NK-92 treated with Interleukin-12 subunit alpha and Interleukin-12 subunit beta, amount 100 ng/mL, for 24 hours (cell line): ENCODE measurements around the gene DNAI2.
"Not testable (repeated sequence)": the region's sequence is repeated elsewhere in the genome, so short reads cannot be mapped to it uniquely, and the experiment has no call there.

Experiments
- DNase-seq: peaks from one replicate; lab custom pipeline; 2025; lab: John Stamatoyannopoulos, UW

The DNAI2 gene

DNA sequence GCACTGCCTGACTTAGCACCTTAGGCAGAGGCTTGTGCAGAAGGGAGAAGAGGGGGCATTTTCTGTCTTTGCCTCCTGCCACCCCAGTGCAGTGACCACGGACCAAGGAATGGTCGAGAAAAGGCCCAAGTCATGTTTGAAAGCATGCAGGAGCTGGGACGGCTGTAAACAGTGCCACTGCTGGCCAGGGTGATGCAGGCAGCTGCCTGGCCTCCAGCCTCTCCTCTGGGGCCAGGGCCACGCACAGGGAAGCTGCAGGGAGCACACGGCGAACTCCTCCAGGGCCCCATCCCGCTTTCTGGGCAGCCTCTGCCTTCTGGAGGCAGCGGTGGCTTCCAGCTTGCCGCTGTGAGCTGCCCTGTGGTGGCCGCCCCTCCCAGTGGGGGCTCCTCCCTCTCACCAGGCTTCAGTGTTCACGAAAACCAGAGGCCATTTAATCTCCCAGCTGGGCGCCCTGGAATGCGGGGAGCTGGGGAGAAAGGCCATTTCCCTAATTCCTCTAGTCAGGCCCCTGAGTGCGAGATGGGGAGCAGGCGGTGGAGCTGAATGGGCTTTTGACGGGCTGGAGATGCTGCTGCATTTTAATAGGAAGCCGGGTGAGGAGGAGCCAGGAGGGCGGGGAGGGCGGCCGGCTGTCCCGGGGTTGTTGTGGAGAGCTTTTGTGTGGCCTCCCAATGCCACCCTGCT is 28.7 kb upstream of the DNAI2 start:
- DNase-seq: no peak

- no peak for DNase-seq
Observed at GRCh38 chr17:74245871-74246270, 28.2 kb upstream of the DNAI2 start.

DNA sequence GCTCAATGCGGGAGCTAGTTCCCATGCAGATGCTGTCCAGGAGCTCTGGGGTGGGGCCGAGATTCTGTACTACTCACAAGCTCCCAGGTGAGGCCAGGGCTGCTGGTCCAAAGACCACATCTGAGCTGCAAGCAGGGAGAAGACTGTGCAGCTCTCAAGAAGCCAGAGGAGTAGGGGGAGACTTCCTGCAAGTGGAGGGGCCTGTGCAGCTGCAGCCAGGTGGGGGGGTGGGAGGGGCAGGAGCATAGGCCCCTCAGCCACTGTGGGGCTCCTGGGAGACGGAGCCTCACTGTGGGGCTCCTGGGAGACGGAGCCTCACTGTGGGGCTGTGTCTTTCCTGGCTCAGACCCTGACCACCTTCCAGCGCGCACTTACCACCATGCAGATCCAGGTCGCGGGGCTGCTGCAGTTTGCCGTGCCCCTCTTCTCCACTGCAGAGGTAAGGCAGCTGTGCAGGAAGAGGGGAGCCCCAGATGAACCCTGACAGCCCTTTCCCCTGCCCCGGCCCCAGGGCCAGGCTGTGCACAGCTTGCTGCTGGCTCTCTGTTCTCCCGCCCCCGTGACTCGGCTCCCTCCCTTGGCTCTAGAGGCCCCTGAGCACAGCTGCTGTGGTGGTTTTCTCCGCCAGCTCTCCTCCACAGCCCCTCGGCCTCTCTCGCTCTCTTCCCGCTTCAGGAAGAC is 24.3 kb upstream of the DNAI2 start:
- DNase-seq: no peak

- DNase-seq: no peak
Observed at GRCh38 chr17:74250324-74250995, 23.6 kb upstream of the DNAI2 start.

DNA sequence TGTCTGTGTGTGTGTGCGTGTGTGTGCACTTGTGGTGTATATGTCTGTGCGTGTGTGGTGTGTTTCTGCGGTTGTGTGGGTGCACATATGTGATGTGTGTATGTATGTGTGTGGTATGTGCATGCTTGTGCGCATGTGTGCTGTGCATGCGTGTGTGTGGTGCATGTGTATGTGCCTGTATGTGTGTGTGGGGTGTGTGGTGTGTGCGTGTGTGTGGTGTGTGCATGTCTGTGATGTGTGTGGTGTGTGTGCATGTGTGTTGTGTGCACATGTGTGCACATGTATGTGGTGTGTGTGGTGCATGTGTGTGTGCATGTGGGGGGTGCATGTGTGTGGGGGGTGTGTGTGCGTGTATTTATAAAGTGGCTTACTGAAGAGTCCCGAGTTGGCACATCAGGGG is 23.0 kb upstream of the DNAI2 start:
- DNase-seq: no peak

- DNase-seq: no peak
Observed at GRCh38 chr17:74251569-74251968, 22.5 kb upstream of the DNAI2 start.

DNA sequence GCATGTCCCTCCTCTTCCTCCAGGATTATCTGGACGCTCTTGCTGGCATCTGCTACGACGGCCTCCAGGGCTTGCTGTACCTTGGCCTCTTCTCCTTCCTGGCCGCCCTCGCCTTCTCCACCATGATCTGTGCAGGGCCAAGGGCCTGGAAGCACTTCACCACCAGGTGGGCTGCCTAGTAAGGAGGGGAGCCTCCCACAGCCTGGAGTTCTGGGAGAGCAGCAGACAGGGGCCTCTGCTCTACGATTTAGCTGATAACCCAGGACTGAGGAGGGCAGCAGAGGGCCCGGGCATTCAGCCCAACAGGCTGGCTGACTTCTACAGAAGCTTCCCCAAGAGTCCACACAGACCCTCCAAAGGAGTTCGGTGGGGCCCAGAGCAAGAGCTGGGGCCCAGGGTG is 21.8 kb upstream of the DNAI2 start:
- no peak for DNase-seq

DNA sequence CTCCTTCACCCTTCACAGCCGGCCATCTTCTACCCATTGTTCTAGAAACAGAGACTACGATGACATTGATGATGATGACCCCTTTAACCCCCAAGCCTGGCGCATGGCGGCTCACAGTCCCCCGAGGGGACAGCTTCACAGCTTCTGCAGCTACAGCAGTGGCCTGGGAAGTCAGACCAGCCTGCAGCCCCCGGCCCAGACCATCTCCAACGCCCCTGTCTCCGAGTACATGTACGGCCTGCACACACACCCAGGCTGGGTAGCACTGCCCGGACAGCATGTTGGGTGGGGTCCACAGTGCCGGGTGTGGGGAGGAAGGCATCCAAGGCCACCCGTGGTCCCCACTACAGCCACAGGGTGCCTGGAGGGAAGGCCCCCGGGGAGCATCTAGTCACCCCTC is 21.0 kb upstream of the DNAI2 start:
- DNase-seq: no peak

- DNase-seq: no peak
Observed at GRCh38 chr17:74257311-74257710, 16.7 kb upstream of the DNAI2 start.

DNA sequence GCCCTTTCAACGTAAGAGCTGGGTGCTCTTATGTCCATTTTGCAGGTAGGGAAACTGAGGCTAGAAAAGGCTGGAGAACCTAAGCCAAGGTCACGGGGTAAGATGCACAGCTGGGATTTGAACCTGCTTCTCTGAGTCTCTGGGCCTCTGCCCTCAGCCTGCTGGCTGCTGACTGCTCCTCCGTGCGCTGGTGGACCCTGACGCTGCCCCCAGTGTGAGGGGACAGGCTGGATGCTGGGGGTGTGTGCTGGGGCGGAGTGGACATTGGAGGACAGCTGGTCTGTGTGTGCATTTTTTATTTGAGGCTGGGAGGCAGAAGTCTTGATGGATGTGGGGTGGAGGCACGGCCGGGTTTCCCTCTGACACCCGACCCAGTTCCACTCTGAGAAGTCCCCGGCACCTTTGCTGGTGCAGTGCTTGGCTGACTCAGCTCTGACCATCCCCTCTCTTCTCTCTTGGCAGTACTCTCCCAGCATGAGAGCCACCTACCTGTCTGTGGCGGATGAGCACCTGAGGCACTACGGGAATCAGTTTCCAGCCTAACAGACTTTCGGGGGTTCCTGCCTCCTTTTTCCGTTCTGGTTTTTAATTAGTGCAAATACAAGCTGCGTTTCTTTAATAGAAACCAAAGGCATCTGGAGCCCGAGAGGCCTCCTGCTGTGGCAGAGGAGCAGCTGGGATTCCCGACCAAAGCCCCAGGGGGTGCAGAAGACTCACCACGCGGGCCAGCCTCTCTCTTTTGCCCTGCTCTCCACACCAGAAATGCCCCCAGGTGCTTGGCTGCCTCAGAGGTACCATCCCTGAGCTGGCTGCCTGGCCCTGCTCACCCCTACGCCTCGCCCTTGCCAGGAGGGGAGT is 14.1 kb upstream of the DNAI2 start:
- no peak for DNase-seq

GRCh38 chr17:74260525-74260850 is 13.5 kb upstream of the DNAI2 start:
- DNase-seq: no peak

GRCh38 chr17:74262601-74263000 is 11.4 kb upstream of the DNAI2 start:
- no peak for DNase-seq

DNA sequence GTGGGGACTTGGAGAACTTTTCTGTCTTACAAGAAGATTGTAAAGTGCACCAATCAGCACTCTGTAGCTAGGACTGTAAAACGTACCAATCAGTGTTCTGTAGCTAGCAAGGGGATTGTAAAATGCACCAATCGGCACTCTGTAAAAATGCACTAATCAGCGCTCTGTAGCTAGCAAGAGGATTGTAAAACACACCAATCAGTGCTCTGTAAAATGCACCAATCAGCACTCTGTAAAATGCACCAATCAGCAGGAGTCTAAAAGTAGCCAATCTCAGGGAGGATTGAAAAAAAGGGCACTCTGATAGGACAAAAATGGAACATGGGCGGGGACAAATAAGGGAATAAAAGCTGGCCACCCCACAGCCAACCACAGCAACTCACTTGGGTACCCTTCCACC is 7.0 kb upstream of the DNAI2 start:
- not testable (repeated sequence) for DNase-seq

DNA sequence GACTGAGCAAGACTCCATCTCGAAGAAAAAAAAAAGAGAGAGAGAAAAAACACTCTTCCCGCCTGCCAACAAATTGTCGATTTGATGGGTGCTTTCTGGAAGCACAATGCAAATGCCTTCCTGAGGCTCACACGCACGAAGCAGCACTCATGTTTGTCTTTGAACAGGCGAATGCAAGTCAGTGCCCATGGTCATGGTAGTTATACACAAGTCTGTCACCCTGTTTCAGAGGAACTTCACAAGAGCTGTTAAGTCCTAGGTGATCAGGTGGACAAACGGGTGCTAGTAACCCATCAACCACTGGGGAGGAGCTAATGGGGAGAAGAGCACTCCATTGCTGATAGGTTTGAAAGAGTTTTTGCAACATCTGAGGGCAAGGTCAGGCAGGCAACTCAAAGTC is 6.5 kb upstream of the DNAI2 start:
- DNase-seq: no peak

DNA sequence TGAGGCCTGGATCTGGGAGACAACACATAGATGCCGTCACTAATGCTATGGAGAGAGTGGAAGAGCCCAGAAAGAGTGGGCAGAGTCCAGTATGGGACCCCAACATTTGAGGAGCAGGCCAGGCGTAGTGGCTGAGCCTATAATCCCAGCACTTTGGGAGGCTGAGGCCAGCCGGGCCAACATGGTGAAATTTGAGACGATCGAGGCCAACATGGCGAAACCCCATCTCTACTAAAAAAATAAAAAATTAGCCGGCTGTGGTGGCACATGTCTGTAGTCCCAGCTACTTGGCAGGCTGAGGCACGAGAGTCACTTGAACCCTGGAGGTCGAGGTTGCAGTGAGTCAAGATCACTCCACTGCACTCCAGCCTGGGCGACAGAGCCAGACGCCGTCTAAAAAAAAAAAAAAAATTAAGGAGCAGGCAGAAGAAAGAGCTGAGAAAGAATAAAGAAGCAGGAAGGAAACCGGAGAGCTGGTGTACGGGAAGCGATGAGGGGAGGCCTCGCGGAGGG is 6.0 kb upstream of the DNAI2 start:
- DNase-seq: no peak

GRCh38 chr17:74268558-74268957 is 5.5 kb upstream of the DNAI2 start:
- no peak for DNase-seq

DNA sequence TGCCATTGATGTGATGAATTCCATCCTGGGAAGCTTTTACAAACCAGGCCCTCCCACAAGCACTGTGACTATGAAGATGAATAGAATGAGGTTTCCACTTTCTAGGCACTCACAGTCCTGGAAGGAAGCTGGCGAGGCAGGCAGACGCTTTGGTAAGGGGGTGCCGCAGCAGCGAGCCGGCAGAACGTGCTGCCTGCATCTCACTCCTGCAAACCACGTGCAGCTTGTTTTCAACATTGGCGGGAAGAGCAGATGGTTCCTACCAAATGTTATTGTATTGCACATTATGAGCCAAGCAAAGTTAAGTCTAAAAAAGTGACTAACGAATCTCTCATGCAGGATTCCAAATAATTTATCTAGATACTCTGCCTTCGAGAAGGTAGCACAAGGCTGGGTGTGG is 3.7 kb upstream of the DNAI2 start:
- no peak for DNase-seq

DNA sequence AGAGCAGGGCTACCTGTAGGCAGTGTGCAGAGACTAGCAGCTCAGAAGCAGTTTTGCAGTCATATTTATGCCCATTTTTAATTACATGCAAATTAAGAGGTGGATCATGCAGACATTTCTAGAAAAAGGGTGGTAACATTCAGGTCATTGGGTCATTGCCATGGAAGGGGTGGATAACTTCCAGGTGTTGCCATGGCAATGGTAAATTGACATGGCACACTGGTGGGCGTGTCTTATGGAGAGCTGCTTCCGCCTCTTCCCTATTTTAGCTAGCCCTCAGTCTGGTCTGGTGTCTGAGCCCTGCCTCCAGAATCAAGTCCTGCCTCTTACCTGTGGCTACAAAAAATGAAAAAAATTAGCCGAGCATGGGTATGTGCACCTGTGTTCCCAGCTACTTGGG is 2.8 kb upstream of the DNAI2 start:
- DNase-seq: no peak

- no peak for DNase-seq
Observed at GRCh38 chr17:74271901-74272561, 2.0 kb upstream of the DNAI2 start.

- DNase-seq: no peak
Observed at GRCh38 chr17:74272731-74273201, 1.3 kb upstream of the DNAI2 start.

DNA sequence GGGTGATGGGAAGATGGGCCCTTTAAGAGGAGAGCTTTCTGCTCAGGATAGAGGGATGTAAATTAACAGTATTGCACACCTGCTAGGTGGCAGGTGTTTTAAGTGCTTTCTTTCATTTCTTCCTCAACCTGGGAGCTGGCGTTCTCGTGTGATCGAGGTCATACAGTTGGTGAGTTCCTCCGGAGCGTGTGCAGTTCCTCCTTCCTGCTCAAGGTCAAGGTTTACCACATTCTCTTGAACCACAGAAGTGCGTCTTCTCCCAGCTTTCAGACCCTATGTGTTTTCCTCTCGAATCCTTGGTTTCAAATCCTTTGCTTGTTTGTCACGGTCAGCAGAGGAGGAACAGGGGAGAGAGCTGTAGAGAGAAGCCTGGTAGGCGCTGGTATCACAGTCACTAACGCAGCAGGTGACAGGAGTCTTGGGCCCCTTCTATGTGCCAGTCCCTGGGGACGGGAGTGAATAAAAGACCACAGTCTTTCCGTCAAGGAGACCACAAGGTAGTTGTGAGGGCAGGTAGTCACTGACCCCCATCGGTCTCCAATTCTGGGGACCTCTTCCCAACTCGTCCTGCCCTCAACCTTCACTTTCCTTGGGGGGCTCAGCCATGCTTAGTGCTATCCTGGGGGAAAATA is 791 bp downstream of the DNAI2 start:
- no peak for DNase-seq
